ENCODE results near the gene SLC43A1.

- TF ChIP-seq CTCF (IDR thresholded peaks at IDR 0.05) (no peak), POLR2A (IDR thresholded peaks at IDR 0.05) (no peak)
These were observed 46.2 kb downstream of the SLC43A1 start for GRCh38 chr11:57469268-57469667.

Data from prostate gland (tissue), 2 donors.